Smooth muscle cell (in vitro differentiated cells): ENCODE results near the gene OGDHL. TPM values are rescaled to one million over a fixed set of nuclear protein-coding genes. Genes with fewer than 3 reads are reported as not detected.

Experiments used
- DNase-seq: peaks from one replicate; lab custom pipeline; 2025; ENCODE audit not compliant: unreplicated experiment; lab: John Stamatoyannopoulos, UW
- H2AFZ ChIP-seq: fragments of 200-600 bp; sonication (generic); 2 replicates; pipeline ENCODE4 v1.6.0; 2016; ENCODE audit warnings: antibody characterized with exemption, low read depth, mild to moderate bottlenecking
- H3F3A ChIP-seq: fragments of 200-600 bp; sonication (generic); 2 replicates; pipeline ENCODE4 v1.6.0; 2017; ENCODE audit warnings: antibody characterized with exemption, low read depth
- H3K27ac ChIP-seq: fragments of 200-600 bp; sonication (generic); 2 replicates; pipeline ENCODE4 v1.5.1; 2016; ENCODE audit warnings: low read depth, mild to moderate bottlenecking
- H3K27me3 ChIP-seq: fragments of 200-600 bp; sonication (generic); 2 replicates; pipeline ENCODE4 v1.6.1; 2016; ENCODE audit warnings: low read depth, mild to moderate bottlenecking
- H3K36me3 ChIP-seq: fragments of 200-600 bp; sonication (generic); 2 replicates; pipeline ENCODE4 v1.5.1; 2016; ENCODE audit warnings: low read depth
- H3K4me1 ChIP-seq: fragments of 200-600 bp; sonication (generic); 2 replicates; pipeline ENCODE4 v1.5.1; 2016; ENCODE audit warnings: low read depth
- H3K4me2 ChIP-seq: fragments of 200-600 bp; sonication (generic); 2 replicates; pipeline ENCODE4 v1.6.0; 2016; ENCODE audit warnings: mild to moderate bottlenecking
- H3K4me3 ChIP-seq: fragments of 200-600 bp; sonication (generic); 2 replicates; pipeline ENCODE4 v1.5.1; 2016; ENCODE audit warnings: mild to moderate bottlenecking
- H3K79me2 ChIP-seq: fragments of 200-600 bp; sonication (generic); 2 replicates; pipeline ENCODE4 v1.6.0; 2016; ENCODE audit warnings: low read depth, mild to moderate bottlenecking
- H3K9ac ChIP-seq: fragments of 200-600 bp; sonication (generic); 2 replicates; pipeline ENCODE4 v1.6.0; 2016; ENCODE audit warnings: low read depth
- H3K9me3 ChIP-seq: fragments of 200-600 bp; sonication (generic); replicated peaks from 2 replicates; pipeline ENCODE4 v1.5.1; 2016; ENCODE audit warnings: low read depth
- H4K20me1 ChIP-seq: fragments of 200-600 bp; sonication (generic); 2 replicates; pipeline ENCODE4 v1.6.0; 2016; ENCODE audit warnings: low read depth
- CTCF ChIP-seq: fragments of 200-600 bp; sonication (generic); IDR thresholded peaks from 2 replicates; pipeline ENCODE4 v1.5.1; 2017; ENCODE audit warnings: borderline replicate concordance, mild to moderate bottlenecking, antibody characterized with exemption; ENCODE audit not compliant: insufficient read depth, poor library complexity, severe bottlenecking
- WGBS: methylation state at CpG from one replicate; pipeline ENCODE4 v1.1.7; 2016; ENCODE audit warnings: low lambda C conversion rate; 5-methylcytosine and 5-hydroxymethylcytosine counted together
- polyA plus RNA-seq: library from polyadenylated mRNA; unstranded; fragments of >200 nt; fragmentation: Nextera tagmentation; extraction: Ambion mirVana; gene quantifications from 2 replicates; pipeline ENCODE4 v1.2.1, GENCODE V29; 2016
- total RNA-seq: library from RNA; depleted of rRNA; stranded (reverse); fragments of >200 nt; gene quantifications from 2 replicates; pipeline ENCODE4 v1.2.3, GENCODE V29; 2014

Gene OGDHL
- total and polyA plus RNA-seq, 2 experiments from 2014 or later: 1.3 to 1.7 TPM

GRCh38 chr10:49700997-49701396 lies 61.1 kb downstream of the OGDHL start:
- no peaks in the 10 kb centered on the region for H3F3A ChIP-seq
- H3K27ac ChIP-seq: no peak overlapping the region
- H3K4me2 ChIP-seq: no peak overlapping the region
- no peaks in the 10 kb centered on the region for H3K9me3 ChIP-seq
- no peak overlapping the region for H3K4me3 ChIP-seq
- TF ChIP-seq CTCF: no peak
- H3K36me3 ChIP-seq: no peaks in the 10 kb centered on the region
- WGBS: 6% methylated on average over 3 of the region's 3 CpGs
- no peak overlapping the region for H3K9ac ChIP-seq
- no peaks in the 10 kb centered on the region for H3K4me1 ChIP-seq
- no peak for DNase-seq
- H3K79me2 ChIP-seq: no peaks in the 10 kb centered on the region
- H2AFZ ChIP-seq: no peak overlapping the region
- no peaks in the 10 kb centered on the region for H4K20me1 ChIP-seq
- H3K27me3 ChIP-seq: peaks cover 4% of the 10 kb centered on the region

GRCh38 chr10:49700211-49700610 lies 61.9 kb downstream of the OGDHL start:
- DNase-seq: no peak
- Histone ChIP-seq H3K4me1 (no peaks in the 10 kb centered on the region), H2AFZ (no peak overlapping the region), H3K27me3 (peaks cover 7% of the 10 kb centered on the region), H3K9ac (no peak overlapping the region), H4K20me1 (no peaks in the 10 kb centered on the region), H3K27ac (no peak overlapping the region), H3K9me3 (no peaks in the 10 kb centered on the region), H3K4me3 (no peak overlapping the region), H3K36me3 (no peaks in the 10 kb centered on the region), H3K4me2 (no peak overlapping the region), H3K79me2 (no peaks in the 10 kb centered on the region), H3F3A (no peaks in the 10 kb centered on the region)
- TF ChIP-seq CTCF: no peak
- 80% methylated on average over 3 of the region's 3 CpGs for WGBS

- H3K4me3 ChIP-seq: no peak overlapping the region
- no peak for TF ChIP-seq CTCF
- H4K20me1 ChIP-seq: no peaks in the 10 kb centered on the region
- no peak for DNase-seq
- H3K36me3 ChIP-seq: no peaks in the 10 kb centered on the region
- no peak overlapping the region for H3K4me2 ChIP-seq
- H3K27ac ChIP-seq: no peak overlapping the region
- no peaks in the 10 kb centered on the region for H3K79me2 ChIP-seq
- WGBS: 84% methylated on average over 9 of the region's 9 CpGs
- no peak overlapping the region for H2AFZ ChIP-seq
- H3F3A ChIP-seq: no peaks in the 10 kb centered on the region
- H3K27me3 ChIP-seq: peaks cover 9% of the 10 kb centered on the region
- no peaks in the 10 kb centered on the region for H3K9me3 ChIP-seq
- no peaks in the 10 kb centered on the region for H3K4me1 ChIP-seq
- H3K9ac ChIP-seq: no peak overlapping the region
Measured at GRCh38 chr10:49698679-49699078, 63.4 kb downstream of the OGDHL start.

- TF ChIP-seq CTCF: no peak
- no peak for DNase-seq
- Histone ChIP-seq H2AFZ (no peak overlapping the region), H3K27ac (no peak overlapping the region), H3K9me3 (no peaks in the 10 kb centered on the region), H3K79me2 (no peaks in the 10 kb centered on the region), H4K20me1 (no peaks in the 10 kb centered on the region), H3F3A (no peaks in the 10 kb centered on the region), H3K4me2 (no peak overlapping the region), H3K9ac (no peak overlapping the region), H3K4me1 (no peaks in the 10 kb centered on the region), H3K27me3 (peaks cover 23% of the 10 kb centered on the region), H3K4me3 (no peak overlapping the region), H3K36me3 (no peaks in the 10 kb centered on the region)
- 88% methylated on average over 7 of the region's 7 CpGs for WGBS
Measured at GRCh38 chr10:49696311-49696710, 65.8 kb downstream of the OGDHL start.
